ACHN (cell line): ENCODE data around the gene EPB41L2.
"Not testable (repeated sequence)": the region's sequence is repeated elsewhere in the genome, so short reads cannot be mapped to it uniquely, and the experiment has no call there.

Source experiments
- DNase-seq: peaks from one replicate; pipeline ENCODE4 v3.0.0-alpha.2; 2015
- in situ Hi-C: cut with HindIII; loops from 2 replicates; pipeline ENCODE4 v1.10.0; 2017; ENCODE audit warnings: low sequenced_read_pairs, low pct_ligation_motif_present, low pct_unique_long_range_greater_than_20kb

Gene EPB41L2

DNA sequence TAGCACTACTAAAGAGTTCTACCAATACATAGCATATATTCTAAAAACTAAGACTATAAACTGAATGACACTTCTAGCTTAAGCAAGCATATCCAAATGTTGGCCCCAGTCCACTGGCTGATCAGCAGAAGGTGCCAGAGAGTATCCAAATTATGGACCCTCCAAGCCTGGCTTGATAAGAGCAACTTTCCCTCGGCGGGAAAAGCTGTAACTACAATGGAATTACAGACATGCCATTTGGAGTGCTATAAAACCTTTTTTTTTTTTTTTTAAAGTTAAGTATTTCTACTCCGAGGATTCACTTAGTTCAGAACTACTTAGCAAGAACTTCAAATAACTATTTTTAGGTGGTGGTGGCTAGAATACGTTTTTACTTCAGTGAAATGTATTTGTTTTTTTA is 94.6 kb downstream of the EPB41L2 start:
- in situ Hi-C loops: no loop called here

GRCh38 chr6:130967502-130968445 is 95.3 kb downstream of the EPB41L2 start:
- in situ Hi-C loops: no loop called here
- DNase-seq: no peak

More for the DNA sequence above, 94.6 kb downstream of the EPB41L2 start:
- DNase-seq: no peak

DNA sequence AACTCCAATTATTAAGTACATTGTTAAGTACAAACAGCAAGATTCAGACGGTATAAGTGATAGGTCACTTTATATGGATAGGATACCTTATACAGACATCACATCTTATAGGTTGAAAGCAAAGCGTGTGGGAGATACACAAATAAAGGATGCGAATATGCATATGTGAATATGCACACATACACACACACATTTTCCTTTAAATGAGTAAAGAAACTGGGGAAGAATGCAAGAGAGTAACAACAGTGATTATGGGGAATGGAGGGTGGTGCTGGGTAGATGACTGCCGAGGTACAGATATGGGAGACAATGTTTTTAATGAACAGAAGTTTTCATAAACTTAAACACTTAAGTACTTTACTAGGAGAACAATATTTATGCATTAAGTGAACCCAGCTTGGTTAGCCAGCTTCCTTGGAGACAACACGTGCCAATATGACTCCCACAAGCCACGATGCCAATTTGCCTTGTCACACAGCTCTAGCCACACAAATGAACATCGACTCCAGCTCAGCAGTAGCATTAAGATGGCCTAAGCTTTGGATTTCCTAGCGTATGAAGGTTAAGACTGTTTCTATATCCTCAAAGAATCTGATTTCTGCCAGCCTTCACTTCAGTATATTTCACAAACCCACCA is 96.6 kb downstream of the EPB41L2 start:
- in situ Hi-C loops: no loop called here
- DNase-seq: no peak

DNA sequence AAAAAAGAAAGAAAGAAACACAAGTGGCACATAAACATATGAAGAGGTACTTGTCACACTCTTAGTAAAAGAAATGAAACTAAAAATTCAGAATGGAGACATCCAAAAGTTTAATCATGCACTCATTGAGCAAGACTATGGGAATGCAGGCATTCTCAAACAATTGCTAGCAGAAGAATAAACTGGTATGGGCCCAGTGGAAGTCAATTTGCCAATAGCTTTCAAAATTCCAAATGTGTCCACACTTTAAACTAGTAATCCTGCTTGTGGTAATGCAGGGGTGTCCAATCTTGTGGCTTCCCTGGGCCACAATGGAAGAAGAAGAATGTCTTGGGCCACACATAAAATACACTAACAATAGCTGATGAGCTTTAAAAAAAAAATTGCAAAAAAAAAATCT is 97.4 kb downstream of the EPB41L2 start:
- in situ Hi-C loops: no loop called here
- DNase-seq: no peak

DNA sequence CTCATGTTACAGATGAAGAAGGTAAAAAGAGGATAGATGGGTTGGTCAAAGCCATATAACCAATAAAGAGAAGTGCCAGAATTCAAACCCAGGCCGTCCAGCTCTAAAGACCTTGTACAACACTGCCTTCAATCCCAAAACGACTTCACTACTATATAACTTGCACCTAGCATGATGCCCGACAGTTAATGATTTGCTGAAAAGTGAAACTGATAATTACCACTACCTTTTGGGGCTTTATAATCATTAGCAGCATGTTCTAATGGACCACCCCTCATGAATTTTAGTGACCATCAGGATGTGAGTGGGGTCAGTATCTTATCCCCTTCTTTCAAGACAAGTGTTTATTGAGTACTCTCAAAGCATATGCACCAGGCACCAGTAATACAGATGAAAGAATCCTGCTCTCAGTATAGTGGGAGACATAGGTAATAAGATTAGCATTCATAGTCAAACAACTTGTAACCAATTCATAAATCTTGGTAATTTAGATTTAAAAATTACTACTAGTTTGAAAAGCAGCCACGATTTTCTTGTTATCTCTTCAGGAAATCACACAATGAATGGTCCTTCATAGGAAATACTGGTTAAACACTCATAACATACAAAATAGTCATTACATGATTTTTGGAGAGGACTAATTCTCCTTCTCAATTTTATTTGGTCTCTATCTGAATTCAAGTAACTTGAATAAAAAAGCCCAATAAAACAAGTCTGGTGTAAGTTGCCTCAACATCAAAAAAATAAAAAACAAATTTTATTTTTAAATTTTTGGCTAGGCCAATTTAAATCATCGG is 98.0 kb downstream of the EPB41L2 start:
- DNase-seq: no peak
- in situ Hi-C loops: no loop called here

- DNase-seq: no peak
- in situ Hi-C loops: no loop called here
Observed at GRCh38 chr6:130964289-130964688, 98.8 kb downstream of the EPB41L2 start.

DNA sequence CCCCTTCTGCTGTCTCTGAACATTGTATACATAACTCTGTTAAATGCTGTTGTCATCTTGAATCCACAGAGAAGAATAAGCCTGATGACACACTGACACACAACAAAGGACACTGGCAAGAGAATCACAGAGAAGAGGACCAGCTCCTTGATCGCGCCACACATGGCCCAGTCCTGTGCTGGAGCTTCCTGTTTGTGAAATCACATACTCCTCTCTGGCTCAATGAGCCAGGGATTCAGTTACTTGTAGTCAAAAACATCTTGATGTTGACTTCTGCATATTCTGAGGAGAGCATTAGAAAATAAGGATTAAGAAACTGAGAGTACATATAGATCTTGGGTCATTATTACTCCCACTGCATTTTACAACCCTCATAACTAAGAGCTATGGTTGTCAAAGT is 100.1 kb downstream of the EPB41L2 start:
- DNase-seq: no peak
- in situ Hi-C loops: no loop called here

GRCh38 chr6:130961148-130961547 is 101.9 kb downstream of the EPB41L2 start:
- peak; percentile 14 for DNase-seq
- in situ Hi-C loops: no loop called here

- in situ Hi-C loops: no loop called here
- DNase-seq: no peak
Observed at GRCh38 chr6:130959951-130960350, 103.1 kb downstream of the EPB41L2 start.

- no peak for DNase-seq
- in situ Hi-C loops: no loop called here
Observed at GRCh38 chr6:130958468-130958867, 104.6 kb downstream of the EPB41L2 start.

DNA sequence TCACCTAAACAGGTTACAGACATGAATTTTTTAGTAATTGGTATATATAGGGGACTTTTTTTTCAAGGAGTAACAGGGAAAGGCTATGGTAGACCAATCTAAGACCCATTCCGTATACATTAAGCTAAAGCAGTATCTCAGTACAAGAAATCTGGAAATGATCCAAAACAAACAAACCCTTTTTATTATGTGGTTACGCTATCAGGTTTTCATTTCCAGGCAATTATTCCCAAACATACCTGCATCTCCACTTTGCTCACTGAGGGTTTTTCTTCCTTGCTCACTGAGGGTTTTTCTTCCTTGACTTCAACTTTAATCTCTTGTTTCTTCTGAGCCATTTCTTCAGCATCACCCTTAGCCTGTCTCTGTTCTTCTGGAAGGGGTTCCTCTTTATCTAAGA is 107.3 kb downstream of the EPB41L2 start:
- in situ Hi-C loops: no loop called here
- DNase-seq: no peak

DNA sequence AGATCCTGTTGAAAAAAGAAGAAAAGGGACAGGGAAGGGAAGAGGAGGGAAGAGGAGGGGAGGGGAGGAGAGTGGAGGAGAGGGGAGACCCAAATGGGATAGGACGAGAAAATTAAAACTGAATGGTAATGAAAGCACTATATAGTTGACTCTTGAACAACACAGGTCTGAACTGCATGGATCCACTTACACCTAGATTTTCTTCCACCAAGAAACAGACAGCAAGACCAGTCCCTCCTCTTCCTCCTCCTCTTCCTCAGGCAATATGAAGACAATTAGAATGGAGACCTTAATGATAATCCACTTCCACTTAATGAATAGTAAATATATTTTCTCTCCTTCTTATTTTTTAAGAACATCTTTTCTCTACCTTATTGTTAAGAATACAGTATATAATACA is 113.5 kb downstream of the EPB41L2 start:
- no peak for DNase-seq
- in situ Hi-C loops: no loop called here

DNA sequence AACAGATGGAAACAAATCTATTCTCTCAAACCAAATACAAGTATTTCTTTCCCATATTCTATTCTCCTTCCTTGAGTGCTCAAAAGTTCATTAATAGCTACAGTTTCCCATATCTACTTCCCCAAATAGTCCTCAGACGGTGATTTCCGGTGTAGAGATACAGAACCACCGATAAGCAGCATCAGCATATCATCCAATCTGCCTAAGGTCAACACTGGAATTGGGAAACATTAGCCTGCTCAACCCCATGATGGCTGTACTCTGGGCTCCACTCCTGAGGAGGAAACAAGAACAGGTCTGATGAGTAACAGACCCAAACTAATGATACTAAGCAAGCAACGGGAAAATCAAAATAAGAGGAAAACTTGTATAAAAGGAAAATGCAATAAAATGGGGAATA is 115.6 kb downstream of the EPB41L2 start:
- DNase-seq: no peak
- in situ Hi-C loops: no loop called here

GRCh38 chr6:130946076-130946475 is 117.0 kb downstream of the EPB41L2 start:
- in situ Hi-C loops: no loop called here
- DNase-seq: no peak

DNA sequence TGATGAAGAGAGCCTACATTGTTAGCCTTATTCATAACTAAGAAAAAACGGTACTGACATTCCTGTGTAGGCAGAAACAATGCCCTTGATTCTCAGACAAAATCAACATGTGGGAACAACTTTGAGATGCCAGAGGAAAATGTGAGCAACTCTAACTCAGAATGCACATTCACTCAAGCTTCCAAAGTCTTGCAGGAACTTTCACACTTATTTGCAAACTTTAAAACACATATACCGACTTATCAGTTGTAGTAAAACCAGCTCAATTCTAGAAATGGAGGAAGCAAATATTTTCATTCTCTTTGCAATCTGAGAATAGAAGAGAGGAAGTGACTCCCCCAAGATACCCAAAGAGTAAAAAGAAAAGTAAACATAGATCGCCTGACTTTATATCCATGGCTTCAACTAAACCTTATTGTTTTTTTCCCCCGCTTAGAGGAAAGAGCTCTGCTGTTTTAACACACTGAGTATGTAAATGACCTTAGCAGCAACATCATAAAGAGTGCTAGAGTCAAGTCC is 117.6 kb downstream of the EPB41L2 start:
- in situ Hi-C loops: no loop called here

DNA sequence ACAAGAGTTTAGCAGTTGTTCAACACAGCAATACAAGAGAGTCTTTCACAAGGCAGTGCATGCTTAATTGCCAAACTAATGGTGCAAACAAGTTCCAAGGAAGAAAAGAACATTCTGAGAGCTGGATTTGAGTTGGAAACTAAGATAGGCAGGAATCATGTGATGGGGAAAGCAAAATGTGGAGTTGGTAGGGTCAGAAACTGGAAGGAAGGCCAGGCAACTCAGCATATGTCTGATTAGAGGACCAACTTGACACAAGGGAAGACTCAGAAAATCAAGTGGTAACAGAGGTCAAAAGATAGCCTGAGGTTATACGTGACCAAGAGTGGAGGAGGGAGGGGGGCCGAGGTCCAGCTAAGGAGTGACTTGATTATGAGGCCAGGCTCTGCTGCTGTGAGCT is 118.6 kb downstream of the EPB41L2 start:
- in situ Hi-C loops: no loop called here
- no peak for DNase-seq

More for the DNA sequence above, 117.6 kb downstream of the EPB41L2 start:
- no peak for DNase-seq

DNA sequence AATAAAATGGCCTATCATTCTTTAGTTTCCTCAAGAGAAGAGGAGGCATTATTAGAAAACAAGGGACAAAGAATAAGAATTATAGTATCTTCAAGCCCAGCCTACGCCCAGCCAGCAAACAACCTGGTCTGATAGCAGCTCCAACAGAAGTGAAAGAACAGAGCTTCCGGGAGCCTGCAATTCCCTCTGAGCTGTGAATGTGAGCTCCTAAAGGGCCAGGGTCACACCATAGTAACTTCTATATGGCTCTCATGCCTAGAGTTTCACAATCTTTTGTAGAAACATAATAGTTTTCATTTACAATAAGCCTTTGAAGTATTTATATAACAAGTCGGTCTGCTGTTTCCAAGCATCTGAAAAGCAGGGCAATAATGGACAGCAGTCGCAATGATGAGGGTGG is 119.3 kb downstream of the EPB41L2 start:
- in situ Hi-C loops: no loop called here
- DNase-seq: no peak

GRCh38 chr6:130942752-130943151 is 120.3 kb downstream of the EPB41L2 start:
- in situ Hi-C loops, DNase-seq: not testable (repeated sequence)
